Endodermal cell (in vitro differentiated cells): ENCODE results near the gene PAGR1. TPM values are rescaled to one million over a fixed set of nuclear protein-coding genes. Genes with fewer than 3 reads are reported as not detected.

Experiments
- DNase-seq: peaks from one replicate; pipeline ENCODE4 v3.0.0-alpha.2; 2017
- H3K27ac ChIP-seq: 2 replicates; pipeline ENCODE4 v1.5.1; 2013; ENCODE audit warnings: mild to moderate bottlenecking, low read depth, low read length, moderate library complexity
- H3K27me3 ChIP-seq: 2 replicates; pipeline ENCODE4 v1.6.1; 2013; ENCODE audit warnings: mild to moderate bottlenecking, low read length, moderate library complexity; ENCODE audit not compliant: insufficient read depth, control insufficient read depth, poor library complexity, severe bottlenecking
- H3K36me3 ChIP-seq: 2 replicates; pipeline ENCODE4 v1.7.0; 2013; ENCODE audit warnings: mild to moderate bottlenecking, low read length, moderate library complexity; ENCODE audit not compliant: control insufficient read depth, insufficient read depth
- H3K4me1 ChIP-seq: one replicate; pipeline ENCODE4 v1.7.0; 2013; ENCODE audit warnings: low read length; ENCODE audit not compliant: control insufficient read depth, insufficient read depth
- H3K4me3 ChIP-seq: 2 replicates; pipeline ENCODE4 v1.5.1; 2013; ENCODE audit warnings: mild to moderate bottlenecking, low read length, moderate library complexity
- H3K9ac ChIP-seq: 2 replicates; pipeline ENCODE4 v1.6.1; 2013; ENCODE audit warnings: mild to moderate bottlenecking, low read length, moderate library complexity; ENCODE audit not compliant: poor library complexity, severe bottlenecking; ENCODE audit errors: extremely low read depth
- H3K9me3 ChIP-seq: 2 replicates; pipeline ENCODE4 v1.6.1; 2013; ENCODE audit warnings: mild to moderate bottlenecking, low read length, moderate library complexity; ENCODE audit not compliant: control insufficient read depth
- H3K27ac Mint-ChIP-seq: 2 replicates; pipeline ENCODE4 v1.8.0; 2020; ENCODE audit warnings: mixed read lengths
- H3K27me3 Mint-ChIP-seq: 2 replicates; pipeline ENCODE4 v1.8.0; 2021; ENCODE audit warnings: mild to moderate bottlenecking, mixed read lengths; ENCODE audit not compliant: insufficient read depth
- H3K36me3 Mint-ChIP-seq: 2 replicates; pipeline ENCODE4 v1.8.0; 2020; ENCODE audit warnings: low read depth, mixed read lengths
- H3K4me1 Mint-ChIP-seq: 2 replicates; pipeline ENCODE4 v1.8.0; 2020; ENCODE audit warnings: mixed read lengths
- H3K4me3 Mint-ChIP-seq: 2 replicates; pipeline ENCODE4 v1.8.0; 2020; ENCODE audit warnings: mild to moderate bottlenecking, moderate library complexity, mixed read lengths
- H3K9me3 Mint-ChIP-seq: 2 replicates; pipeline ENCODE4 v1.8.0; 2020; ENCODE audit warnings: mild to moderate bottlenecking, mixed read lengths
- WGBS, 2 experiments: methylation state at CpG; one replicate each; pipeline versions ENCODE4 v1.1.5 to v1.1.7; 2013; ENCODE audit warnings: missing lambda C conversion rate in 2 of 2, mixed read lengths in 1 of 2; ENCODE audit not compliant: insufficient coverage in 1 of 2, insufficient read length in 1 of 2; 5-methylcytosine and 5-hydroxymethylcytosine counted together
- total RNA-seq, 2 donors: library from RNA; stranded (reverse); fragmentation: NEBNext Ultra II Directional in 1 of 2; extraction: Animal tissue kit (Norgen Biotek cat#: 25700) in 1 of 2; gene quantifications; 2 replicates in 1 of 2; 3 replicates in 1 of 2; pipeline ENCODE4 v1.2.1, GENCODE V29; 2021
- TF ChIP-seq, protein P1 (sequence below): fragments of 200-600 bp; sonication (generic); conservative IDR thresholded peaks from 2 replicates; pipeline ENCODE4 v1.5.0; 2021; ENCODE audit warnings: antibody characterized with exemption, mild to moderate bottlenecking

Gene PAGR1
- total RNA-seq, 2 donors from 2014 or later = 43.0 to 65.7 TPM

GRCh38 chr16:29802416-29802935 is 13.5 kb upstream of the PAGR1 start:
- 96 to 100% methylated on average over 6 to 8 of the region's 8 CpGs for WGBS, 2 experiments
- no peaks in the 10 kb centered on the region for H3K9me3 Mint-ChIP-seq

GRCh38 chr16:29804020-29804419 is 11.9 kb upstream of the PAGR1 start:
- Mint-ChIP-seq H3K9me3 (no peaks in the 10 kb centered on the region), H3K4me1 (peaks cover 27% of the 10 kb centered on the region), H3K27me3 (no peaks in the 10 kb centered on the region), H3K4me3 (peak overlapping the region; percentile 92), H3K27ac (peak overlapping the region; percentile 42), H3K36me3 (peaks cover 50% of the 10 kb centered on the region)
- Histone ChIP-seq H3K9ac (no peak overlapping the region), H3K4me3 (no peak overlapping the region), H3K36me3 (peaks cover 57% of the 10 kb centered on the region), H3K9me3 (no peaks in the 10 kb centered on the region), H3K27me3 (no peaks in the 10 kb centered on the region), H3K27ac (no peak overlapping the region), H3K4me1 (peaks cover 11% of the 10 kb centered on the region)
- no peak for DNase-seq
- 89 to 95% methylated on average over 5 to 7 of the region's 8 CpGs for WGBS, 2 experiments
- TF ChIP-seq, protein P1, sequence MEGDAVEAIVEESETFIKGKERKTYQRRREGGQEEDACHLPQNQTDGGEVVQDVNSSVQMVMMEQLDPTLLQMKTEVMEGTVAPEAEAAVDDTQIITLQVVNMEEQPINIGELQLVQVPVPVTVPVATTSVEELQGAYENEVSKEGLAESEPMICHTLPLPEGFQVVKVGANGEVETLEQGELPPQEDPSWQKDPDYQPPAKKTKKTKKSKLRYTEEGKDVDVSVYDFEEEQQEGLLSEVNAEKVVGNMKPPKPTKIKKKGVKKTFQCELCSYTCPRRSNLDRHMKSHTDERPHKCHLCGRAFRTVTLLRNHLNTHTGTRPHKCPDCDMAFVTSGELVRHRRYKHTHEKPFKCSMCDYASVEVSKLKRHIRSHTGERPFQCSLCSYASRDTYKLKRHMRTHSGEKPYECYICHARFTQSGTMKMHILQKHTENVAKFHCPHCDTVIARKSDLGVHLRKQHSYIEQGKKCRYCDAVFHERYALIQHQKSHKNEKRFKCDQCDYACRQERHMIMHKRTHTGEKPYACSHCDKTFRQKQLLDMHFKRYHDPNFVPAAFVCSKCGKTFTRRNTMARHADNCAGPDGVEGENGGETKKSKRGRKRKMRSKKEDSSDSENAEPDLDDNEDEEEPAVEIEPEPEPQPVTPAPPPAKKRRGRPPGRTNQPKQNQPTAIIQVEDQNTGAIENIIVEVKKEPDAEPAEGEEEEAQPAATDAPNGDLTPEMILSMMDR = no peak

More at GRCh38 chr16:29802416-29802935, 13.5 kb upstream of the PAGR1 start:
- TF ChIP-seq, protein P1 = no peak
- Mint-ChIP-seq H3K4me1 (peaks cover 19% of the 10 kb centered on the region), H3K4me3 (no peak overlapping the region), H3K27me3 (no peaks in the 10 kb centered on the region), H3K36me3 (peaks cover 50% of the 10 kb centered on the region), H3K27ac (no peak overlapping the region)
- Histone ChIP-seq H3K27me3 (no peaks in the 10 kb centered on the region), H3K4me3 (no peak overlapping the region), H3K36me3 (peaks cover 62% of the 10 kb centered on the region), H3K4me1 (no peaks in the 10 kb centered on the region), H3K9ac (no peak overlapping the region), H3K9me3 (no peaks in the 10 kb centered on the region), H3K27ac (no peak overlapping the region)
- no peak for DNase-seq

DNA sequence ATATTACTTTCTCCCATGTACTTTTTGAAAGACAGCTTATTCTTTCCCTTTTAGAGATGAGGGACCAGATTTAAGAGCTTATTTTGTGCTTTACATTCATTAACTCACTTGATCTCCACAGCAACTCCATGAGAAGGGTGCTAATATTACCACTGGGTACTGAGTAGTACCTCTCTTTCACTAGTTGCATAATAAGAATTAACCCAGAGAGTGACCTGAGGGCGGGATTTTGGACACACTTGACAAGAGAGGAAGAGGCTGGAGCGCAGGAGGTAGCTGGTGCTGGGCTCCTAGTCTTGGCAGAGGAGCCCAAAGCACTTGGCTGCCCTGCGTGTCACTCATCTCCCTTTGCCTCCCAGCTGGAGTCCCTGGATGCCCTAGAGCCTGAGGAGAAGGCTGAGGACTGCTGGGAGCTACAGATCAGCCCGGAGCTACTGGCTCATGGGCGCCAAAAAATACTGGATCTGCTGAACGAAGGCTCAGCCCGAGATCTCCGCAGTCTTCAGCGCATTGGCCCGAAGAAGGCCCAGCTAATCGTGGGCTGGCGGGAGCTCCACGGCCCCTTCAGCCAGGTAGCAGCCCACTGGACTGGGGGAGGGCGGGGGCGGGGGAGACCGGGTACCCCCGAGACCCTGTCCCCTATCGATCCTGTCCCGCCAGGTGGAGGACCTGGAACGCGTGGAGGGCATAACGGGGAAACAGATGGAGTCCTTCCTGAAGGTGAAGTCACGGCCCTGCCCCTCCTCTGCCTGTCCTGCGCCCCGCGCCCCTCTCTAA is 11.3 kb upstream of the PAGR1 start:
- Histone ChIP-seq H3K27ac (peak overlapping the region; percentile 83), H3K36me3 (peaks cover 55% of the 10 kb centered on the region), H3K4me3 (peak overlapping the region; percentile 80), H3K9ac (peak overlapping the region; percentile 61), H3K27me3 (no peaks in the 10 kb centered on the region), H3K9me3 (no peaks in the 10 kb centered on the region), H3K4me1 (peaks cover 17% of the 10 kb centered on the region)
- Mint-ChIP-seq H3K36me3 (peaks cover 45% of the 10 kb centered on the region), H3K27ac (peak overlapping the region; percentile 100), H3K4me3 (peak overlapping the region; percentile 92), H3K4me1 (peaks cover 29% of the 10 kb centered on the region), H3K9me3 (no peaks in the 10 kb centered on the region), H3K27me3 (no peaks in the 10 kb centered on the region)
- WGBS, 2 experiments = 33 to 42% methylated on average over 18 to 26 of the region's 26 CpGs
- TF ChIP-seq, protein P1 = no peak
- DNase-seq = peak; percentile 71
